ENCODE data around the gene MRTFA. TPM values are rescaled to one million over a fixed set of nuclear protein-coding genes. Genes with fewer than 3 reads are reported as not detected.

Gene MRTFA
- total RNA-seq, 4 donors from 2014 or later: 16.5 to 57.8 (median 48.9) TPM

- TF ChIP-seq CTCF (IDR thresholded peaks at IDR 0.05; ENCODE audit: low read depth): no peak
Observed at GRCh38 chr22:40668611-40669411, 32.3 kb upstream of the MRTFA start.

GRCh38 chr22:40666151-40666848 is 29.8 kb upstream of the MRTFA start:
- no peak for TF ChIP-seq CTCF (IDR thresholded peaks at IDR 0.05; ENCODE audit: low read depth)

- no peak for TF ChIP-seq CTCF (IDR thresholded peaks at IDR 0.05; ENCODE audit: low read depth)
Observed at GRCh38 chr22:40665312-40665711, 28.8 kb upstream of the MRTFA start.

GRCh38 chr22:40661671-40662070 is 25.2 kb upstream of the MRTFA start:
- no peak for TF ChIP-seq CTCF (IDR thresholded peaks at IDR 0.05; ENCODE audit: low read depth)

GRCh38 chr22:40660730-40661129 is 24.2 kb upstream of the MRTFA start:
- no peak for TF ChIP-seq CTCF (IDR thresholded peaks at IDR 0.05; ENCODE audit: low read depth)

- no peak for TF ChIP-seq CTCF (IDR thresholded peaks at IDR 0.05; ENCODE audit: low read depth)
Observed at GRCh38 chr22:40659166-40659565, 22.6 kb upstream of the MRTFA start.

- TF ChIP-seq CTCF (IDR thresholded peaks at IDR 0.05; ENCODE audit: low read depth): no peak
Observed at GRCh38 chr22:40654522-40655167, 18.1 kb upstream of the MRTFA start.

Measured in subcutaneous adipose tissue (tissue), 4 donors.